GM18873 (cell line): ENCODE results near the gene NEK6.

Experiments
- ATAC-seq: cut with Tn5 transposase; IDR thresholded peaks from one replicate; pipeline ENCODE4 v1.9.1; 2021; ENCODE audit warnings: mild to moderate bottlenecking, moderate library complexity, moderate number of reproducible peaks; ENCODE audit not compliant: unreplicated experiment, low FRiP score

Gene NEK6

GRCh38 chr9:124312290-124313265 is 54.8 kb downstream of the NEK6 start:
- ATAC-seq = no peak

GRCh38 chr9:124313940-124314339 is 56.2 kb downstream of the NEK6 start:
- ATAC-seq = no peak

- no peak for ATAC-seq
These were observed 58.1 kb downstream of the NEK6 start for GRCh38 chr9:124315882-124316281.

GRCh38 chr9:124320062-124320973 is 62.6 kb downstream of the NEK6 start:
- ATAC-seq = no peak

GRCh38 chr9:124321416-124321815 is 63.7 kb downstream of the NEK6 start:
- ATAC-seq = no peak

GRCh38 chr9:124321935-124322334 is 64.2 kb downstream of the NEK6 start:
- ATAC-seq = no peak

GRCh38 chr9:124322618-124323432 is 65.1 kb downstream of the NEK6 start:
- no peak for ATAC-seq

GRCh38 chr9:124323904-124324303 is 66.2 kb downstream of the NEK6 start:
- ATAC-seq = no peak

- ATAC-seq = no peak
These were observed 68.1 kb downstream of the NEK6 start for GRCh38 chr9:124325816-124326215.

- no peak for ATAC-seq
These were observed 68.6 kb downstream of the NEK6 start for GRCh38 chr9:124326378-124326777.

GRCh38 chr9:124327491-124327890 is 69.7 kb downstream of the NEK6 start:
- no peak for ATAC-seq

GRCh38 chr9:124328285-124328684 is 70.5 kb downstream of the NEK6 start:
- ATAC-seq = no peak

GRCh38 chr9:124329206-124329792 is 71.5 kb downstream of the NEK6 start:
- ATAC-seq = no peak

- ATAC-seq = no peak
These were observed 72.4 kb downstream of the NEK6 start for GRCh38 chr9:124330011-124330697.

- ATAC-seq = no peak
These were observed 73.8 kb downstream of the NEK6 start for GRCh38 chr9:124331580-124331979.

- no peak for ATAC-seq
These were observed 74.8 kb downstream of the NEK6 start for GRCh38 chr9:124332361-124333202.

- ATAC-seq = no peak
These were observed 75.4 kb downstream of the NEK6 start for GRCh38 chr9:124333203-124333579.

- no peak for ATAC-seq
These were observed 77.0 kb downstream of the NEK6 start for GRCh38 chr9:124334568-124335319.
